ENCODE measurements around the gene SEMA4C.

Gene SEMA4C

DNA sequence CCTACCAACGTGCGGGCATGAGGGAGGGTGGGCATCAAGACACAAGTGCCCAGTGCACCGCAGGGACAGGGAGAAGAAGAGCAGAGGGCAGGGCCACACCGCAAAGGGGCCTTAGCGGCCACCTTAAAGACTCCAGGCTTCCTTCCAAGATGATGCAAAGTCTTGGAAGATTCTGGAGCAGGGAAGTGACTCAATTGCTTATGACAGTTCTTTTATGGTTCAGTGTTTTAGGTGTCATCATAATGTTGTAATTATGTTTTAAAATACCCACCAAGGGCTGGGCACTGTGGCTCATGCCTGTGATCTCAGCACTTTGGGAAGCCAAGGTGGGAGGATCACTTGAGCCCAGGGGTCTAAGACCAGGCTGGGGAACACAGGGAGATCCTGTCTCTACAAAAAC, 44.5 kb upstream of the SEMA4C start:
- TF ChIP-seq CTCF (IDR thresholded peaks at IDR 0.05; ENCODE audit: low read depth, low read length) = no peak
- H3K4me3 ChIP-seq (ENCODE audit: low read depth, low read length) = no peak overlapping the region
- in situ Hi-C loops (cut with HindIII; ENCODE audit: low sequenced_read_pairs) = no loop called here
- no peak for DNase-seq (ENCODE audit: low read depth, low spot score)

GRCh38 chr2:96913398-96914202, 43.7 kb upstream of the SEMA4C start:
- in situ Hi-C loops (cut with HindIII; ENCODE audit: low sequenced_read_pairs) = no loop called here

GRCh38 chr2:96913117-96913397, 43.2 kb upstream of the SEMA4C start:
- TF ChIP-seq CTCF (IDR thresholded peaks at IDR 0.05; ENCODE audit: low read depth, low read length) = no peak
- DNase-seq (ENCODE audit: low read depth, low spot score) = no peak
- H3K4me3 ChIP-seq (ENCODE audit: low read depth, low read length) = no peak overlapping the region
- in situ Hi-C loops (cut with HindIII; ENCODE audit: low sequenced_read_pairs) = no loop called here

More at GRCh38 chr2:96913398-96914202, 43.7 kb upstream of the SEMA4C start:
- no peak for TF ChIP-seq CTCF (IDR thresholded peaks at IDR 0.05; ENCODE audit: low read depth, low read length)
- no peak overlapping the region for H3K4me3 ChIP-seq (ENCODE audit: low read depth, low read length)
- no peak for DNase-seq (ENCODE audit: low read depth, low spot score)

GRCh38 chr2:96912346-96913116, 42.7 kb upstream of the SEMA4C start:
- no peak for DNase-seq (ENCODE audit: low read depth, low spot score)
- no peak for TF ChIP-seq CTCF (IDR thresholded peaks at IDR 0.05; ENCODE audit: low read depth, low read length)
- in situ Hi-C loops (cut with HindIII; ENCODE audit: low sequenced_read_pairs) = no loop called here
- no peak overlapping the region for H3K4me3 ChIP-seq (ENCODE audit: low read depth, low read length)

DNA sequence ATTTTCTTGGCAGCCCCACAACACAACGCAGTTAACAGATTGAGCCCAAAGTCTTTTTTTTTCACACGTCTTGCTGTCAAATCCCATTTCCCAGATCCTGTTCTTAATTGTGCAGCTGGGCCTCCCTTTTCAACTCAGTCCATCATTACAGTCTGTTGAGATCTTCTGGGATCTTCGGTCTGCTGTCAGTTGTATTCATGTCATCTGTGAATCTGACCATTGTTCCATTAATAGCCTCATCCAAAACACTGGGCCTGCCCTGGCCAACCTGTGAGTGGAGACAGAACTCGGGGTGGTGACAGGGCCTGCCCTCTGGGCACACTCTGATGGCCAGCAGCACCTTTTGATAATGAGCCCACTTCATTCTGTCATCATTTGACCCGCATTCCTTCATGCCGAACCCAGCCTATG, 39.7 kb upstream of the SEMA4C start:
- no peak overlapping the region for H3K4me3 ChIP-seq (ENCODE audit: low read depth, low read length)
- DNase-seq (ENCODE audit: low read depth, low spot score) = no peak
- in situ Hi-C loops (cut with HindIII; ENCODE audit: low sequenced_read_pairs) = no loop called here
- no peak for TF ChIP-seq CTCF (IDR thresholded peaks at IDR 0.05; ENCODE audit: low read depth, low read length)

GRCh38 chr2:96907115-96908041, 37.5 kb upstream of the SEMA4C start:
- no peak for TF ChIP-seq CTCF (IDR thresholded peaks at IDR 0.05; ENCODE audit: low read depth, low read length)

More at GRCh38 chr2:96907115-96908041, 37.5 kb upstream of the SEMA4C start:
- in situ Hi-C loops (cut with HindIII; ENCODE audit: low sequenced_read_pairs) = no loop called here
- no peak overlapping the region for H3K4me3 ChIP-seq (ENCODE audit: low read depth, low read length)
- peak; percentile 55 for DNase-seq (ENCODE audit: low read depth, low spot score)
